ENCODE results near the gene MAPK14.

Gene MAPK14

DNA sequence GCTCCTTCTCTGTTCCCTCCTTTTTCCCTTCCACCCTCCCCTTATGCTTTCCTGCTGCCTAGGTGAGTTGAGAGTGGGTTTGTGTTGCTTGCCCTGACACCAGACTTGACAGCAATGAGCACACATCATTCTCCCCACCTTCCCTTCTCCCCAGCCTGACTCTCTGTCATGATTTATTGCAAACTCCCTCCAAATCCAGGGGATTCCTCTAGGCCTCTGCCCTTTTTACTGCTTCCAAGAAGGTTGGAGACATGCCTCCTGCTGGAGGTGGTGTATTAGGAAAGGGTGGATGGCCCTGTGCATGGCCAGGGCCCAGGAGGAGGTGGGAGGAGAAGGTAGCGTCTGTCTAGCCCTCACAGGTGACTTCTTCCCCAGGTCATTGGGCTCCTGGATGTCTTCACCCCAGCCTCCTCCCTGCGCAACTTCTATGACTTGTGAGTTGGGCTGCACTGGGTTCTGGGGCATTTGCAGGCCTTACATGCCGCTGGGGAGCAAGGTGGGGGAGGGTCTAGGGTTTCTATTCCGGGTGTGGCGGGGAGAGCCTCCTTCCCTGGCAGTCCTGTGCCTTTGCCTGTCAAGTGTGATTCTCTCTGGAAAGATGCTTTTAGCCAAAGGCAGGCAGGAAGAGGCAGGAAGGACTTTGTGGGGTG, 104.8 kb downstream of the MAPK14 start:
- in situ Hi-C loops (cut with MboI; ENCODE audit: low sequenced_read_pairs), result no loop called here

- in situ Hi-C loops (cut with MboI; ENCODE audit: low sequenced_read_pairs), result no loop called here
Measured at GRCh38 chr6:36133148-36133547, 105.5 kb downstream of the MAPK14 start.

DNA sequence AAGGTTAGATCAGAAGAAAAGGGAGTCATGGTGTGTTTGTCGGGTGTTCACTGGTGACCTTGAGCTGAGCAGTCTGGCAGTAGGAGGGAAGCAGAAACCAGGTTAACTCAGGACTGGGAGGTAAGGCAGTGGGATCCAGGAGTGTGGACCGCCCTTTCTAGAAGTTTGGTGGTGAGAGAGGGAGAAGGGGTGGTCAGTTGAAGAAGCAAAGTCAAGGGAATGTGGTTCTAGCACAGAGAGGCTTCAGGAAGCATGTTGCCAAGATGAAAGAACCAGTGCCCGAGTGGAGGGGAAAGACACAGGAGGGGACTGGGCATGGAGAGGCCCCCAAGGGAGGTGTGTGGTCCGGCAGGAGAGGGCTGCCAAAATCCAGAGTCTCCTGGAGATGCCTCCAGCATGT, 106.3 kb downstream of the MAPK14 start:
- in situ Hi-C loops (cut with MboI; ENCODE audit: low sequenced_read_pairs), result no loop called here

- in situ Hi-C loops (cut with MboI; ENCODE audit: low sequenced_read_pairs), result no loop called here
Measured at GRCh38 chr6:36135053-36135731, 107.6 kb downstream of the MAPK14 start.

DNA sequence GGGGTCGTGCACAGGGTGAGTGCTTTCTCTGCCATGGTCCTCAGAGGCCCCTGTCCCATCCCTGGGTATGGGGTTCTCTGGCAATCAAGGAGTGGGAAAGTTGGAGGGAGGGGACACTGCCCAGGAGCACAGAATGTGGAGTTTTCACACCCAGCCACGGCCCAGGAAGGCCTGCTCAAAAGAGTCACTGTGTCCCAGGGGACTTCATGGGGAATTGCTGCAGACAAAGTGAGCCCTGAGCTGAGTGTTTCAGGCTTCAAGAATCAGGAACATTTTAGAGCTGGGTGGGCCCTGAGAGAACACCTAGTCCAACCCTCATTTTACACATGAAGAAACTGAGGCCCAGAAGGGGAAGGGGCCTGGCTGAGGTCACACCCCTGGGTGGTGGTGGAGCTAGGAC, 108.4 kb downstream of the MAPK14 start:
- in situ Hi-C loops (cut with MboI; ENCODE audit: low sequenced_read_pairs), result no loop called here

- in situ Hi-C loops (cut with MboI; ENCODE audit: low sequenced_read_pairs), result no loop called here
Measured at GRCh38 chr6:36136551-36136950, 108.9 kb downstream of the MAPK14 start.

DNA sequence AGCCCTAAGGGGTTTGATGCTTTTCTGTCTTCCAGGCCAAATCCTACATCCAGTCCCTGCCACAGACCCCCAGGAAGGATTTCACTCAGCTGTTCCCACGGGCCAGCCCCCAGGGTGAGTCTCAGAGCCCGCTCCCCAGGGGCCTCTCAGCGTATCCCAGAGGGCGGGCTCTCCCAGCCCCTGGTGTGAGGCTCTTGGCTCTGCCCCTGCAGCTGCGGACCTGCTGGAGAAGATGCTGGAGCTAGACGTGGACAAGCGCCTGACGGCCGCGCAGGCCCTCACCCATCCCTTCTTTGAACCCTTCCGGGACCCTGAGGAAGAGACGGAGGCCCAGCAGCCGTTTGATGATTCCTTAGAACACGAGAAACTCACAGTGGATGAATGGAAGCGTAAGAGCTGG, 111.1 kb downstream of the MAPK14 start:
- in situ Hi-C loops (cut with MboI; ENCODE audit: low sequenced_read_pairs), result no loop called here

- in situ Hi-C loops (cut with MboI; ENCODE audit: low sequenced_read_pairs), result no loop called here
Measured at GRCh38 chr6:36139431-36139830, 111.8 kb downstream of the MAPK14 start.

DNA sequence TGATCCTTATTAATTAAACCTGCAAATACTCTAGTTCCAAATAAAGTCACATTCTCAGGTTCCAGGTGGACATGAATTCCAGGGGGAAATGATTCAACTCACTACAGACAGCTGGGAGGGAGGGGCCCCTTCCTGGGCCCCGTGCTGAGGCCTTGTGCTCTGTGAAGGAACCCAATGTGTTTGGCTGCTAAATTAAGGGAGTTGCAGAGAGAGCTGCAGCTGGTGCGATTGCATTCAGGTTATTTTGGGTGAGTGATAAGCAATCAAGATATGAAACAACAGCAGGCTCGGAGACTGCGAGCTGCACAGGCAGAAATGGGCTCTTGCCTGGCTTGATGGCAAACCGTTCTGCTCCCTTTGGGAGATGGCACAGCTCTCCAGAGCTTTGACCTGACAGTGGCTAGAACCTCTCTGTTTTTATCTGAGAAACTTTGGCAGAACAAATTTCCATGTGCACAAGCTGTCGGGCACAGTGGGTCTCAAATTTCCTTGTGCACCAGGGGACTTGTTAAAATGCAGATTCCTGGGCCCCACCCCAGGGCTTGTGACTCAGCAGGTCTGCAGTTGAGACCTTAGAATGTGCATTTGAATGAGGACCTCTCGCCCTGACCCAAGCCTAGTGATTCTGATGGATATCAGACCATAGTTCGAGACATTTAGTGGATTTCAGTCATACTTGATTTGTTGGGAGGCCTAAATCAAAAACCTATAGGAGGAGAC, 112.5 kb downstream of the MAPK14 start:
- in situ Hi-C loops (cut with MboI; ENCODE audit: low sequenced_read_pairs), result no loop called here

DNA sequence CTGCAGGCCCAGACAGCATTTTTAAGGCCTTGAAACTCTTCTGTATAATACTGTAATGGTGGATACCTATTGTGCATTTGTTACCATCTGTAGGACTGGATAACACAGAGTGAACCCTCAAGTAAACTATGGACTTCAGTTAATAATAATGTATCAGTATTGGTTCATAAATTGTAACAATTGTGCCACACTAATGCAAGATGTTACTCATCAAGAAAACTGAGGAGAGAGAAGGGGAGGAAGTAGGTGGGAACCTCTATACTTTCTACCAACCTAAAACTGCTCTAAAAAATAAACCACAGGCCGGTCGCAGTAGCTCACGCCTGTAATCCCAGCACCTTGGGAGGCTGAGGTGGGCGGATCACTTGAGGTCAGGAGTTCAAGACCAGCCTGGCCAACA, 113.5 kb downstream of the MAPK14 start:
- in situ Hi-C loops (cut with MboI; ENCODE audit: low sequenced_read_pairs), result no loop called here

DNA sequence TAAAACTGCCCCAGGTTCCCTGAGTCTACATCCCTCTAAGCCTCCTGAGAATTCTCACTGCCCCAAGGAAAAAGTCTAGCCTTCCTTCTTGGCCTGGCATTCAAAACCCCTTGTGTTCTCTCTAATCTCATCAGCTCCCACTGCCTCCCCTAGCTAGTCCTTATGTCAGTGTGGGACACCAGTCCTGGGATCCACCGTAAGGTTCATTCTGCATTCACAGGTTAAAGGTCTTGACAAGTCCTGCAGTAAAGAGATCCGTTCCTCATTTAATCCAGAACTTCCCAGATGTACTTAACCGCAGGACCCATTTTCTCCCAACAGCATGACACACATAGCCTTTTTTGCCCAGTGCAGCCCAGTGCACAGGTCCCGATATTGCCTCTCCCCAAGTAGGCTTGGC, 114.4 kb downstream of the MAPK14 start:
- in situ Hi-C loops (cut with MboI; ENCODE audit: low sequenced_read_pairs), result no loop called here

DNA sequence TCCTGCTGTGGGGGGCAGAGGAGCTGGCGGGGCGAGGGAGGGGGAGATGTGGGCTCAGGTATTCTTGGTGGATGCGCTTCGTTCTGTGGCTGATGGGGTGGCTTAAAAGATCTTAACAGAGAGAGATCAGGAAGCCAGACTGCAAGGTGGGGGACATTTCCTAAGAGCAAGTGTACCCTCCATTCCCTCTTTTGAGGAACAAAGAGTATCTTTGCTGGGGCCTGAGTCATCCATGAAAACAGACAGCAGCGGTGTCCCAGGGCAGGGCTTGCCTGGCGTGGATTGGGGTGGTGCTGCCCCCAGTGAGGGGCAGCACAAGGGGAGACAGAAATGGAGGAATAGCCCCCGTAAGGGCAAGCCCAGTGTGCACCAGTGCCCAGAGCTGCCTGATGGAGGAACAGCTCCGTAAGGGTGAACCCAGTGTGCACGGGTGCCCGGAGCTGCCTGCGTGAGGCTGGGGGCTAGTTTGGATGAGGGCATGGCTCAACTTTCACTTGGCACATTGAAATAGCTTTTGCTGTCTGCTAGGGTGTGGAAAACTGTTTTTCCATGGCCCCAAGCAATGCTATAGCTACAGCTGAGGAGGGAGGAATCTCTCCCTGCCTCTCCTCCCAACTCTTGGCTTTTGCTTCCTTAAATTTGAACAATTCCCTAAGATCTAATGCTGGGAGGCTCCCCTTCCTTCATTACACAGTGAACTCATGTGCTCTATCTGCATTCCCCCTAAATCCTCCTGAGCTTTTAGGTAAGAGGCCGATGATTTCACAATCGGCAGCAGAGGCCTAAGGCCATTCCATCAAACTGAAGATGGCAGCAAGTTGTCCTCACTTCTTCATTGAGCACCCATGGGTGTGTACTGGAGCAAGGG, 115.6 kb downstream of the MAPK14 start:
- in situ Hi-C loops (cut with MboI; ENCODE audit: low sequenced_read_pairs), result no loop called here

DNA sequence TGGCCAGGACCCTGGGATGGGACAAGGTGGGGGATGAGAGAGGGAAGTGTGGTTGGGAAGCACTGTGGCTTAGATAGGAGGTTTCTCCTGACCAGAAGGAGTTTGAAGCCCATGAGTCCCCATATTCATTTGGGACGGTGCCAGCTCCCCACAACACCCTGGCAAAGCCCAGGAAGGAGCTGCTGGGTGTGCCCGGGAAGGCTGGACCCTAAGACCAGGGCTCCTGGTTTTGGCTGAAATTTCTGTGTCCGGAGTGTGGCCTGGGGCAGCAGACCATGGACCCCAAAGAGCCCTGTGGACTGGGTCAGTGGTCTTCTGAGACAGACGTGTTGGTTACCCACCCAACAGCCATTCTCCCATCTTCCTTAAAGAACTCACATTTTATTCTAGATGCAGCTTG, 117.9 kb downstream of the MAPK14 start:
- in situ Hi-C loops (cut with MboI; ENCODE audit: low sequenced_read_pairs), result no loop called here

- in situ Hi-C loops (cut with MboI; ENCODE audit: low sequenced_read_pairs), result no loop called here
Measured at GRCh38 chr6:36147294-36147693, 119.7 kb downstream of the MAPK14 start.

- in situ Hi-C loops (cut with MboI; ENCODE audit: low sequenced_read_pairs), result no loop called here
Measured at GRCh38 chr6:36149476-36149875, 121.9 kb downstream of the MAPK14 start.

- in situ Hi-C loops (cut with MboI; ENCODE audit: low sequenced_read_pairs), result no loop called here
Measured at GRCh38 chr6:36150283-36150682, 122.7 kb downstream of the MAPK14 start.

DNA sequence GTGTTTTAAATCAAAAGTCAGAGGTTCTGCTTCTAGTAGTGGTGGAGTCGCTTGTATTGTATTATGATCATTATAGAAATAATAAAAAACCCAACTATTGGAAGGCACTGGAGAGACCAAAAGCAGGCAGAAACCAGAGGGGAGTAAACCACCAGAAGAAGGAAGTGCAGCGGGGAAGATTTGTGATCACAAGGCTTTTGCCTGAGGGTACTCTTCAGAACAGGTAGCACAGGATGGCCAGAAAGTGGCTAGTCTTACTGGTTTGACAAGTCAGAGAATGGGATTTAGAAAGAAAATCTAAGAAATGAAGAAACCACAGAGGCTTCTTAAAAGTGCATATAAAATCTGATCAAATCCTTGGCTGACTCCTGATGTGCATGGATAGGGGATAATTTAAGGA, 126.7 kb downstream of the MAPK14 start:
- in situ Hi-C loops (cut with MboI; ENCODE audit: low sequenced_read_pairs), result no loop called here

DNA sequence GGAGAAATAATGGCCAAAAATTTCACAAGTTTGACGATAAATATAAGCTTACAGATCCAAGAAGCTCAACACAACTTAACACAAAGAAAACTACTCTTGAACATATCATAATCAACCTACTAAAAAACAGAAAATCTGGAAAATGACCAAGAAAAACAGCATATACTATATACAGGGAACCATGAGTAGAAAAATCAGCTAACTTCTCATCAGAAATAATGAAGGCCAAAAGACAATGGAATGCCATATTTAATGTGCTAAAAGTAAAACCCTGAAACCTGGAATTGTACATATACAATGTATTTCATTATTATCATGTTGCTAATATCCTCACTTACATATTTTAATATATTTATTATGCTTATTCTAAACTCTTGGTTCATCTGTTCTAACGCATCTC, 128.1 kb downstream of the MAPK14 start:
- in situ Hi-C loops (cut with MboI; ENCODE audit: low sequenced_read_pairs), result no loop called here

- in situ Hi-C loops (cut with MboI; ENCODE audit: low sequenced_read_pairs), result no loop called here
Measured at GRCh38 chr6:36160147-36160760, 132.6 kb downstream of the MAPK14 start.

All from hTERT RPE-1 (cell line).